IMR-90 (cell line): ENCODE data around the gene ILF3. TPM values are rescaled to one million over a fixed set of nuclear protein-coding genes. Genes with fewer than 3 reads are reported as not detected.

Experiments
- ATAC-seq: fragments of 200-7000 bp; cut with Tn5 transposase; 2 replicates; pipeline ENCODE4 v1.9.1; 2020; ENCODE audit warnings: low read depth, mild to moderate bottlenecking, moderate library complexity
- BruUV-seq: library from RNA; stranded (reverse); fragments of 400-500 nt; replicated peaks from 2 replicates; lab custom pipeline; 2021; lab: Mats Ljungman, UMichigan
- CTCF ChIA-PET: fragments of 300-600 bp; formaldehyde crosslinking; extraction: SDS; loops from one replicate; lab custom pipeline; 2021; ENCODE audit warnings: antibody characterized with exemption; lab: Yijun Ruan, JAX
- POLR2A ChIA-PET: fragments of 300-600 bp; sonication (Branson Sonifier 250); formaldehyde crosslinking; loops from one replicate; lab custom pipeline; 2022; ENCODE audit warnings: antibody characterized with exemption; ENCODE audit not compliant: unreplicated experiment; lab: Charles Lee
- DNase-seq: peaks from one replicate; pipeline ENCODE4 v3.0.0; 2013
- H2AFZ ChIP-seq: replicated peaks from 2 replicates; pipeline ENCODE3; 2013; ENCODE audit warnings: low read length, mild to moderate bottlenecking; ENCODE audit not compliant: poor library complexity
- H2AK5ac ChIP-seq: 2 replicates; pipeline ENCODE4 v1.6.1; 2013; ENCODE audit warnings: low read depth, low read length, inconsistent platforms
- H2AK9ac ChIP-seq: replicated peaks from 2 replicates; pipeline ENCODE3; 2013; ENCODE audit warnings: mild to moderate bottlenecking, low read depth, low read length, moderate library complexity; ENCODE audit not compliant: poor library complexity
- H2BK120ac ChIP-seq: 2 replicates; pipeline ENCODE4 v1.6.1; 2013; ENCODE audit warnings: low read depth, low read length, inconsistent platforms
- H2BK15ac ChIP-seq: 3 replicates; pipeline ENCODE4 v1.6.1; 2013; ENCODE audit warnings: low read depth, low read length, inconsistent platforms
- H2BK20ac ChIP-seq: 2 replicates; pipeline ENCODE4 v1.6.1; 2013; ENCODE audit warnings: low read depth, mild to moderate bottlenecking, inconsistent platforms, low read length, moderate library complexity
- H2BK5ac ChIP-seq: 2 replicates; pipeline ENCODE4 v1.6.1; 2013; ENCODE audit warnings: mild to moderate bottlenecking, low read depth, low read length, inconsistent platforms; ENCODE audit not compliant: poor library complexity, severe bottlenecking
- H3K14ac ChIP-seq: replicated peaks from 2 replicates; pipeline ENCODE4 v1.6.1; 2013; ENCODE audit warnings: low read depth, low read length, inconsistent platforms
- H3K18ac ChIP-seq: 2 replicates; pipeline ENCODE4 v1.6.1; 2013; ENCODE audit warnings: low read depth, low read length, control low read depth
- H3K23ac ChIP-seq: 2 replicates; pipeline ENCODE4 v1.6.1; 2013; ENCODE audit warnings: low read depth, low read length, inconsistent platforms
- H3K27ac ChIP-seq: 2 replicates; pipeline ENCODE4 v1.5.1; 2013; ENCODE audit warnings: mild to moderate bottlenecking, control low read depth, low read length; ENCODE audit not compliant: insufficient read depth
- H3K27me3 ChIP-seq: 2 replicates; pipeline ENCODE4 v1.6.1; 2013; ENCODE audit warnings: low read length; ENCODE audit not compliant: control insufficient read depth, insufficient read depth
- H3K36me3 ChIP-seq: 2 replicates; pipeline ENCODE4 v1.6.1; 2013; ENCODE audit warnings: low read length, mixed read lengths; ENCODE audit not compliant: control insufficient read depth, insufficient read depth
- H3K4ac ChIP-seq: 2 replicates; pipeline ENCODE4 v1.6.1; 2013; ENCODE audit warnings: low read depth, low read length, inconsistent platforms
- H3K4me1 ChIP-seq: 2 replicates; pipeline ENCODE4 v1.6.1; 2013; ENCODE audit warnings: low read length, mixed read lengths; ENCODE audit not compliant: control insufficient read depth, insufficient read depth
- H3K4me2 ChIP-seq: 2 replicates; pipeline ENCODE4 v1.6.1; 2013; ENCODE audit warnings: low read depth, mild to moderate bottlenecking, control low read depth, low read length, moderate library complexity
- H3K4me3 ChIP-seq: 2 replicates; pipeline ENCODE4 v1.5.1; 2013; ENCODE audit warnings: low read depth, mild to moderate bottlenecking, control low read depth, low read length, moderate library complexity; ENCODE audit not compliant: insufficient read depth
- H3K56ac ChIP-seq: 2 replicates; pipeline ENCODE4 v1.6.1; 2013; ENCODE audit warnings: low read length, inconsistent platforms; ENCODE audit not compliant: insufficient read depth; ENCODE audit errors: extremely low read depth
- H3K79me1 ChIP-seq, 2 experiments: 2 replicates each; pipeline ENCODE4 v1.6.1; 2013; ENCODE audit warnings: low read length in 2 of 2, inconsistent platforms in 1 of 2, low read depth in 1 of 2
- H3K9ac ChIP-seq: 2 replicates; pipeline ENCODE4 v1.6.1; 2013; ENCODE audit warnings: low read depth, low read length, control low read depth
- H3K9me1 ChIP-seq: 2 replicates; pipeline ENCODE4 v1.6.1; 2013; ENCODE audit warnings: low read length, inconsistent platforms; ENCODE audit not compliant: insufficient read depth
- H3K9me3 ChIP-seq: 2 replicates; pipeline ENCODE4 v1.6.1; 2013; ENCODE audit warnings: low read length; ENCODE audit not compliant: control insufficient read depth, insufficient read depth
- H4K20me1 ChIP-seq: 2 replicates; pipeline ENCODE4 v1.6.1; 2013; ENCODE audit warnings: low read length, inconsistent platforms; ENCODE audit not compliant: insufficient read depth
- H4K5ac ChIP-seq: 2 replicates; pipeline ENCODE4 v1.6.1; 2013; ENCODE audit warnings: mild to moderate bottlenecking, low read depth, low read length, control low read depth
- H4K8ac ChIP-seq, 2 experiments: 2 replicates each; pipeline ENCODE4 v1.6.1; 2013; ENCODE audit warnings: low read depth in 2 of 2, low read length in 2 of 2, control low read depth in 1 of 2, inconsistent platforms in 1 of 2
- H4K91ac ChIP-seq: 2 replicates; pipeline ENCODE4 v1.6.1; 2013; ENCODE audit warnings: low read depth, low read length, inconsistent platforms; ENCODE audit not compliant: insufficient read depth
- CTCF ChIP-seq: conservative IDR thresholded peaks from 2 replicates; pipeline ENCODE4 v1.5.1; 2012; ENCODE audit warnings: mild to moderate bottlenecking, low read depth, low read length, improper control_type of control experiment
- MAFK ChIP-seq: IDR thresholded peaks from 2 replicates; pipeline ENCODE4 v1.6.1; 2012; ENCODE audit warnings: low read depth, low read length, improper control_type of control experiment
- MAZ ChIP-seq: IDR thresholded peaks from 2 replicates; pipeline ENCODE4 v1.6.1; 2012; ENCODE audit warnings: low read depth, mild to moderate bottlenecking, low read length, improper control_type of control experiment, moderate library complexity, borderline replicate concordance
- MXI1 ChIP-seq: IDR thresholded peaks from 2 replicates; pipeline ENCODE4 v1.6.1; 2012; ENCODE audit warnings: low read depth, mild to moderate bottlenecking, low read length, moderate library complexity, borderline replicate concordance
- RAD21 ChIP-seq: IDR thresholded peaks from 2 replicates; pipeline ENCODE4 v1.6.1; 2012; ENCODE audit warnings: low read length, improper control_type of control experiment
- RCOR1 ChIP-seq: IDR thresholded peaks from 2 replicates; pipeline ENCODE4 v1.6.1; 2012; ENCODE audit warnings: mild to moderate bottlenecking, low read length, improper control_type of control experiment; ENCODE audit not compliant: insufficient replicate concordance
- RFX5 ChIP-seq: IDR thresholded peaks from 2 replicates; pipeline ENCODE4 v1.8.0; 2012; ENCODE audit warnings: low read depth, mild to moderate bottlenecking, low read length, moderate library complexity
- SMC3 ChIP-seq: fragments of 150-350 bp; IDR thresholded peaks from 2 replicates; pipeline ENCODE4 v1.6.1; 2016; ENCODE audit warnings: low read depth, mild to moderate bottlenecking, antibody characterized with exemption, low read length, moderate library complexity
- USF2 ChIP-seq: fragments of 150-350 bp; IDR thresholded peaks from 2 replicates; pipeline ENCODE4 v1.6.1; 2017; ENCODE audit warnings: mild to moderate bottlenecking, antibody characterized with exemption, low read length, low read depth
- WGBS, 2 experiments: methylation state at CpG; one replicate each; pipeline versions ENCODE4 v1.1.5 to v1.1.7; 2013; ENCODE audit warnings: missing lambda C conversion rate in 2 of 2; ENCODE audit not compliant: insufficient read length in 1 of 2; ENCODE audit errors: extremely low coverage in 2 of 2; 5-methylcytosine and 5-hydroxymethylcytosine counted together
- dilution Hi-C: fragments of 300-500 bp; cut with HindIII; formaldehyde crosslinking; loops from one replicate; pipeline ENCODE4 v1.14.3; 2018; ENCODE audit warnings: low sequenced_read_pairs; ENCODE audit not compliant: unreplicated experiment
- in situ Hi-C: fragments of 300-500 bp; cut with MboI; formaldehyde crosslinking; loops from 3 replicates; pipeline ENCODE4 v1.14.3; 2019; ENCODE audit warnings: low sequenced_read_pairs, inconsistent platforms, mixed read lengths
- intact Hi-C: fragments of 100-400 bp; cut with micrococcal nuclease; formaldehyde crosslinking; loops from 2 replicates; pipeline ENCODE4 v1.10.0; 2022
- polyA plus RNA-seq, 3 experiments: library from polyadenylated mRNA; depleted of rRNA; stranded (reverse); fragments of >200 nt; gene quantifications; 2 replicates each; pipeline ENCODE4 v1.2.3, GENCODE V29; 2012; ENCODE audit warnings: low replicate concordance in 1 of 3
- total RNA-seq: library from RNA; depleted of rRNA; stranded (reverse); fragments of >200 nt; gene quantifications from 2 replicates; pipeline ENCODE4 v1.2.3, GENCODE V29; 2012

The ILF3 gene
- total and polyA plus RNA-seq, 2 of the 4 experiments (the other 2 are of a cell fraction): 120 to 166 TPM

GRCh38 chr19:10699650-10700335 is 45.6 kb downstream of the ILF3 start:
- no peak overlapping the region for H2BK5ac ChIP-seq
- no peak overlapping the region for H3K56ac ChIP-seq
- WGBS, 2 experiments: 46% methylated on average over 6 of the region's 15 CpGs; no CpG with 5 or more reads in 1 of the 2 experiments
- H4K8ac ChIP-seq: no peak overlapping the region
- no peaks in the 10 kb centered on the region; the same call in none of the 2 replicates for H3K4me1 ChIP-seq
- H3K4ac ChIP-seq: no peak overlapping the region
- no peak overlapping the region for H2BK120ac ChIP-seq
- H3K79me1 ChIP-seq: peaks cover 6 to 9% of the 10 kb centered on the region in 2 experiments
- BruUV-seq: no TSS peak
- no peak overlapping the region for H2AK5ac ChIP-seq
- H3K36me3 ChIP-seq: no peaks in the 10 kb centered on the region
- peaks cover 9% of the 10 kb centered on the region for H3K9me1 ChIP-seq
- no peak overlapping the region for H2BK20ac ChIP-seq
- POLR2A ChIA-PET: interaction anchor here (0.5 kb wide), 1 partner anchor 300 kb away, joined by 5 read pairs; no protein-coding TSS in a partner anchor
- dilution Hi-C loops (no loop called here), in situ Hi-C loops (no loop called here), intact Hi-C loops (loop anchor here (1.0 to 10.0 kb wide), 2 partner anchors 118 to 295 kb away; partner anchors contain the start of gene CDC37)
- H3K9ac ChIP-seq: no peak overlapping the region
- no peak overlapping the region for H4K5ac ChIP-seq
- peaks cover 14% of the 10 kb centered on the region for H4K20me1 ChIP-seq
- no peaks in the 10 kb centered on the region for H3K27me3 ChIP-seq
- H3K14ac ChIP-seq: no peak overlapping the region
- DNase-seq (peak; percentile 54), ATAC-seq (no peak)
- CTCF ChIA-PET: interaction anchor here (0.5 to 1.8 kb wide), 10 partner anchors 8 to 420 kb away, joined by 3 to 9 read pairs (median 4); partner anchors contain the start of gene CDC37
- H3K27ac ChIP-seq: no peak overlapping the region
- TF ChIP-seq RFX5 (no peak), USF2 (no peak), MAZ (no peak), CTCF (peak; percentile 63), MXI1 (no peak), RAD21 (peak; percentile 71), SMC3 (peak; percentile 55), RCOR1 (no peak), MAFK (no peak)
- no peak overlapping the region for H3K18ac ChIP-seq
- H4K91ac ChIP-seq: no peak overlapping the region
- H3K9me3 ChIP-seq: no peaks in the 10 kb centered on the region
- H2AK9ac ChIP-seq: no peak overlapping the region
- H3K4me2 ChIP-seq: no peak overlapping the region
- H3K4me3 ChIP-seq: no peak overlapping the region
- no peak overlapping the region for H2BK15ac ChIP-seq
- no peak overlapping the region for H3K23ac ChIP-seq
- no peak overlapping the region for H2AFZ ChIP-seq
